Pancreas (tissue), 10 donors: ENCODE measurements around the gene TFPT. TPM values are rescaled to one million over a fixed set of nuclear protein-coding genes. Genes with fewer than 3 reads are reported as not detected.

Experiments
- ATAC-seq, 4 donors: fragments of 200-7000 bp; cut with Tn5 transposase; one replicate each; pipeline versions ENCODE4 v1.8.0 to v1.9.1; 2020; ENCODE audit warnings: mild to moderate bottlenecking in 4 of 4, moderate library complexity in 4 of 4
- DNase-seq, 6 donors: peaks; one replicate each; pipeline ENCODE4 v3.0.0-alpha.2; 2020
- FAIRE-seq: peaks from 2 replicates; lab custom pipeline; 2012; peaks lifted over from hg19 to GRCh38; lab: Jason Lieb, UNC
- H3K27ac ChIP-seq, 4 donors: fragments of 200-600 bp; sonication (generic); 1 replicate in 3 of 4; 2 replicates in 1 of 4; pipeline versions ENCODE4 v1.5.0 to v1.8.0; 2020
- H3K27me3 ChIP-seq, 4 donors: fragments of 200-600 bp; one replicate each; pipeline ENCODE4 v1.8.0; 2021
- H3K36me3 ChIP-seq, 3 donors: fragments of 200-600 bp; sonication (generic) in 1 of 3; one replicate each; pipeline versions ENCODE4 v1.5.0 to v1.8.0; 2020 to 2021
- H3K4me1 ChIP-seq, 3 donors: fragments of 200-600 bp; one replicate each; pipeline ENCODE4 v1.8.0; 2021
- H3K4me3 ChIP-seq, 4 donors: fragments of 200-600 bp; sonication (generic) in 2 of 4; one replicate each; pipeline versions ENCODE4 v1.5.0 to v1.8.0; 2020 to 2021
- H3K9me3 ChIP-seq, 4 donors: fragments of 200-600 bp; one replicate each; pipeline ENCODE4 v1.8.0; 2021
- WGBS, 2 donors: extraction: QIAGEN DNeasy Blood & Tissue Kit; methylation state at CpG; one replicate each; pipeline ENCODE4 v1.1.7; 2013; 5-methylcytosine and 5-hydroxymethylcytosine counted together
- intact Hi-C, 3 donors: fragments of 100-400 bp; cut with DNase I; formaldehyde crosslinking; loops; one replicate each; pipeline versions ENCODE4 v1.11.1 to v1.14.2; 2022
- polyA plus RNA-seq, 2 donors: library from polyadenylated mRNA; stranded (reverse); fragments of 200-250 nt; gene quantifications; one replicate each; pipeline ENCODE4 v1.2.3, GENCODE V29; 2013
- total RNA-seq, 6 donors: library from RNA; stranded (reverse); fragmentation: NEBNext Ultra II Directional in 4 of 6; extraction: Animal tissue kit (Norgen Biotek cat#: 25700) in 4 of 6; gene quantifications; one replicate each; pipeline versions ENCODE4 v1.2.1 to v1.2.4, GENCODE V29; 2021 to 2023
- TF ChIP-seq, protein P1 (sequence below), 4 donors: fragments of 200-600 bp; sonication (generic) in 3 of 4; IDR thresholded peaks; one replicate each; pipeline versions ENCODE4 v1.5.0 to v1.8.0; 2021; ENCODE audit warnings: antibody characterized with exemption in 4 of 4
- donor health status: healthy with polysubstance abuse.
- donor health status: DM: no; HTN: no; CAD: no; lungs with moderate emphysema.
- donor health status: DM: no; HTN: no; CAD: no.
- donor health status: control.
- donor health status: control.
- donor health status: Bipolar disorder and iron deficiency.
- donor health status: DM: yes; HTN: yes; CAD: no.
- donor health status: DM: no; HTN: no; CAD: no.
- donor health status: DM: no; HTN: no; CAD: no.
- donor health status: DM: yes; HTN: yes; CAD: no.

The TFPT gene
- total and polyA plus RNA-seq, 8 donors = 3.8 to 16.6 (median 5.2) TPM

DNA sequence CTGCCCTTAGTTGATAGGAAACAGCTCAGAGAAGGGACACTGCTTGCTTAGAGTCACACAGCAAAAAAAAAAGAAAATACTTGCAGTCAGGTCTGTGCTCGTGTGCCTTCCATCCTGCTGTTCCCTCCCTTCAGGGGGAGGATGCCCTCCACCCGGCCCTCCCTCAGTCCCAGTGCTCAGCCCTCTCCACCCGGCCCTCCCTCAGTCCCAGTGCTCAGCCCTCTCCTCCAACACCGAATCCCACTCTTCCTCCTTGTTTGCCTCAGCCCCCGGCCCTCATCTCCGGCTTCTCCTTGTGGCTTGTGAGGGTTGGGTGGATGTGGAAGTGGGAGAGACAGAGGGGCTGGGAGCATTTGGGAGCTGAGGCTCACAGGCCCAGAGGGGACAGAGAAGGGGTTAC is 5.8 kb downstream of the TFPT start:
- Histone ChIP-seq H3K27ac (no peak overlapping the region), H3K9me3 (no peaks in the 10 kb centered on the region), H3K4me1 (peaks cover 4 to 6% (median 5%) of the 10 kb centered on the region in 3 donors), H3K4me3 (no peak overlapping the region), H3K36me3 (peaks cover 0 to 21% (median 0%) of the 10 kb centered on the region in 3 donors), H3K27me3 (no peaks in the 10 kb centered on the region)
- WGBS, 2 donors = 79 to 82% methylated on average over 6 of the region's 6 CpGs
- FAIRE-seq (no peak), ATAC-seq (no peak), DNase-seq (no peak)
- TF ChIP-seq, protein P1, sequence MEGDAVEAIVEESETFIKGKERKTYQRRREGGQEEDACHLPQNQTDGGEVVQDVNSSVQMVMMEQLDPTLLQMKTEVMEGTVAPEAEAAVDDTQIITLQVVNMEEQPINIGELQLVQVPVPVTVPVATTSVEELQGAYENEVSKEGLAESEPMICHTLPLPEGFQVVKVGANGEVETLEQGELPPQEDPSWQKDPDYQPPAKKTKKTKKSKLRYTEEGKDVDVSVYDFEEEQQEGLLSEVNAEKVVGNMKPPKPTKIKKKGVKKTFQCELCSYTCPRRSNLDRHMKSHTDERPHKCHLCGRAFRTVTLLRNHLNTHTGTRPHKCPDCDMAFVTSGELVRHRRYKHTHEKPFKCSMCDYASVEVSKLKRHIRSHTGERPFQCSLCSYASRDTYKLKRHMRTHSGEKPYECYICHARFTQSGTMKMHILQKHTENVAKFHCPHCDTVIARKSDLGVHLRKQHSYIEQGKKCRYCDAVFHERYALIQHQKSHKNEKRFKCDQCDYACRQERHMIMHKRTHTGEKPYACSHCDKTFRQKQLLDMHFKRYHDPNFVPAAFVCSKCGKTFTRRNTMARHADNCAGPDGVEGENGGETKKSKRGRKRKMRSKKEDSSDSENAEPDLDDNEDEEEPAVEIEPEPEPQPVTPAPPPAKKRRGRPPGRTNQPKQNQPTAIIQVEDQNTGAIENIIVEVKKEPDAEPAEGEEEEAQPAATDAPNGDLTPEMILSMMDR (IDR thresholded peaks at IDR 0.05) = no peak
- intact Hi-C loops = no loop called here

DNA sequence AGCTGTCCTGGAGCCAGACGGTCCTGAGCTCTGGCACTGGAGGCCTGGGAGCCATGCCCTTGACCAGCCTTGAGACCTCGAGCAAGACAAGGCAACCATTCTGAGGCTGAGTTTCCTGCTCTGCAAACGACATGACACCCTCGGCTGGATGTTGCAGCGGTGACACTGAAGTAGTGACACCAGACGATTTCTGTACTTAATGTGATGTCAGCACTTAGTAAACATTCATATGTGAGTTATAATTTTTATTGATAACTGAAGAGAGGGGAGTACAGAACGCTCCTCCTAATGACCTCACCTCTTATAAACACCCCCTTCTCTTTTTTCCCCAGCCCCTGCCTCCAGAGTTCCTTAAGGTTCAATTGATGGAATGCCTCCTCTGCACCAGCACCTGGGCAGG is 7.0 kb downstream of the TFPT start:
- DNase-seq = no peak
- intact Hi-C loops = no loop called here
- Histone ChIP-seq H3K27me3 (no peaks in the 10 kb centered on the region), H3K27ac (no peak overlapping the region), H3K9me3 (no peaks in the 10 kb centered on the region), H3K4me3 (no peak overlapping the region), H3K36me3 (peaks cover 0 to 21% (median 0%) of the 10 kb centered on the region in 3 donors), H3K4me1 (peaks cover 0 to 4% (median 0%) of the 10 kb centered on the region in 3 donors)
- no peak for ATAC-seq
- WGBS, 2 donors = 78 to 80% methylated on average over 7 of the region's 7 CpGs
- FAIRE-seq = no peak
- TF ChIP-seq, protein P1 (IDR thresholded peaks at IDR 0.05) = no peak

DNA sequence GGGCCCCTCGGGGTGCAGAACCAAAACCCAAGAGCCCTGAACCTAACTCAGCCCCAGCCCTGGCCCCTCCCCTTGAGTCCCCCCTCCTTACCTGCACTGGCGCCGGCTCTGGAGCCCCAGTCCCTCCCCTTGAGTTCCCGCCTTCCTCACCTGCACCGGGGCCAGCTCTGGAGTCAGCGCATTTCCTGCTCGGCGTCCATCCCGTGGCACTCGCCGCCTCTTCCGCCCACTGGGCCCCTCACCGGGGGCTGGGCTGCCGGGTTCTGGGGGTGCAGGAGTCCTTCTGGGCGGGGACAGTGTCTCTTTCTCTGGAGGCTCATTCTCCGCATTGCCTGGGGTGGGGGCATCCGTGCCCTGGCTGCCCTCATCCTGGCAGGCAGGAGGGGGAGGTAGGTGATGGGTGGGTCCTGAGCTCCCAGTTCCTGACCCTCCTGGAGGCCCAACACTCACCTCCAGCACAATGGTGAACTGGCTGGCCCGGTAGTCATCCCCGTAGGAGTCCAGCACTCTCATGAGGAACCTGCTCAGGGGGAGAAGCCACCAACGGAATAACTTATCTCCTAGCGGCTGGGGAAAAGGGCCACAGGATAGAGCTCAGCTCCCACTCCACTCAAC is 7.5 kb downstream of the TFPT start:
- Histone ChIP-seq H3K4me3 (no peak overlapping the region), H3K4me1 (peaks cover 0 to 5% (median 0%) of the 10 kb centered on the region in 3 donors), H3K27ac (no peak overlapping the region), H3K36me3 (peaks cover 0 to 21% (median 0%) of the 10 kb centered on the region in 3 donors), H3K9me3 (no peaks in the 10 kb centered on the region), H3K27me3 (no peaks in the 10 kb centered on the region)
- no peak for ATAC-seq
- TF ChIP-seq, protein P1 (IDR thresholded peaks at IDR 0.05) = no peak
- FAIRE-seq = no peak
- intact Hi-C loops = no loop called here
- DNase-seq = peak in 3 of 6 donors; percentile 10 to 68 (median 41)
- 81 to 87% methylated on average over 21 of the region's 21 CpGs for WGBS, 2 donors

DNA sequence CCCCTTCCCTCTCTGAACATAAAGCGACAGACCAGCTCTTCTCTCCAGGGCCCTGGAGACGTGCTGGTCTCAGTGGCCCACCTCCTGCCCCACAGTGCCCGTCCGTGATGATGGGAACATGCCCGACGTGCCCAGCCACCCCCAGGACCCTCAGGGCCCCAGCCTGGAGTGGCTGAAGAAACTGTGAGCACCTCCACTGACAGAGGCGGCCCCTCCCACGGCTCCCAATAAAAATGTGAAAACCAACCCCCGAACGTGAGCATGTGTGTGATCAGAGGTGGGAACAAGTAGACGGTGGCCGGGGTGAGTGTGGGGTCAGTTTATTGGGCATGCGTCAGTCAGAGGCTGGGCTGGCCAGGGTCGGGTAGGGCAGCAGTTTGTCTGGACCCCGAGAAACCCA is 8.7 kb downstream of the TFPT start:
- peaks cover 0 to 5% (median 0%) of the 10 kb centered on the region in 3 donors for H3K4me1 ChIP-seq
- H3K36me3 ChIP-seq = peaks cover 0 to 21% (median 0%) of the 10 kb centered on the region in 3 donors
- H3K27me3 ChIP-seq = no peaks in the 10 kb centered on the region
- TF ChIP-seq, protein P1 (IDR thresholded peaks at IDR 0.05) = no peak
- ATAC-seq = no peak
- FAIRE-seq = no peak
- H3K9me3 ChIP-seq = no peaks in the 10 kb centered on the region
- no peak for DNase-seq
- H3K27ac ChIP-seq = no peak overlapping the region
- 85 to 87% methylated on average over 15 of the region's 15 CpGs for WGBS, 2 donors
- no peak overlapping the region for H3K4me3 ChIP-seq
- intact Hi-C loops = no loop called here

DNA sequence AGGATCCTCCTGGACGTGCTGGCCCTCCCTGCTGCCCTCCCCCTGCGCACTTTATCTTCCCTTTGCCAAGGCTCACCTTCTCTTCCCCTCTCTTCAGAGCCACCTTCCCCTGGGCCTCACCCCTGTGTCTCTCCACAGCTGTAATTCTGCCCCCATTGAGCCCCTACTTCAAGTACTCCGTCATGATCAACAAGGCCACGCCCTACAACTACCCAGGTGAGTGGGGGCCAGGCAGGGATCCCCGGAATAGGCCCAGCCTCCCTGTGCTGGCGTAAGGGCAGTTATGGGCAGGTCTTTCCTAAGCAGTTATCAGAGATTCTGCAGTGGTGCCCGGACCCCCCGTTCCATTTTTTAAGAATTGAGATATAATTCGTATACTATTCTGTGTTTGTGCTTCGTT is 9.7 kb downstream of the TFPT start:
- DNase-seq (no peak), ATAC-seq (no peak), FAIRE-seq (no peak)
- TF ChIP-seq, protein P1 (IDR thresholded peaks at IDR 0.05) = no peak
- Histone ChIP-seq H3K9me3 (no peaks in the 10 kb centered on the region), H3K4me3 (no peak overlapping the region), H3K27me3 (no peaks in the 10 kb centered on the region), H3K27ac (no peak overlapping the region), H3K4me1 (peaks cover 0 to 5% (median 0%) of the 10 kb centered on the region in 3 donors), H3K36me3 (peaks cover 0 to 21% (median 0%) of the 10 kb centered on the region in 3 donors)
- WGBS, 2 donors = 94 to 97% methylated on average over 10 of the region's 10 CpGs
- intact Hi-C loops = no loop called here
